HG02884 (cell line): ENCODE data around the gene ALKBH6.

Source experiments
- ATAC-seq: cut with Tn5 transposase; IDR thresholded peaks from one replicate; pipeline ENCODE4 v1.9.1; 2021; ENCODE audit warnings: mild to moderate bottlenecking, moderate library complexity; ENCODE audit not compliant: unreplicated experiment

Gene ALKBH6

DNA sequence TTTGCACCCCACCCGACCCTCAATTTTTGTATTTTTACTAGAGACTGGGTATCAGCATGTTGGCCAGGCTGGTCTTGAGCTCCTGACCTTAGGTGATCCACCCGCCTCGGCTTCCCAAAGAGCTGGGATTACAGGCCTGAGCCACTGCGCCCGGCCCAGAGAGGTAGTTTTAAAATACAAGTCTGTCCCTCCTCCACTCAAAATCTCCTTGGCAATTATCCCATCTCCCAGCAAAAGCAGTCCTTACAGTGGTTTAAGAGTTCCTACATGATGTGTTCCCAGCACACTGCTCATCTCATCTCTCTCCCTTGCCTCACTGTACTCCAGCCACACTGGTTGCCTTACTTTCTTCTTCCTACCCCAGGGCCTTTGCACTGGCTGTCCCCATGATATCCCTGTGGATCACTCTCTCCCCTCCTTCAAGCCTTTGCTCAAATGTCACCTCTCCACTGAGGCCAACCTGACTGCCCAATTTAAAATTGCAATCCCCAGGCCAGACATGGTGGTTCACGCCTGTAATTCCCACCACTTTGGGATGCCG is 53.5 kb downstream of the ALKBH6 start:
- ATAC-seq = no peak

GRCh38 chr19:35959968-35960320 is 54.1 kb downstream of the ALKBH6 start:
- ATAC-seq = no peak
